Measurements from ENCODE around the gene AP4B1.

DNA sequence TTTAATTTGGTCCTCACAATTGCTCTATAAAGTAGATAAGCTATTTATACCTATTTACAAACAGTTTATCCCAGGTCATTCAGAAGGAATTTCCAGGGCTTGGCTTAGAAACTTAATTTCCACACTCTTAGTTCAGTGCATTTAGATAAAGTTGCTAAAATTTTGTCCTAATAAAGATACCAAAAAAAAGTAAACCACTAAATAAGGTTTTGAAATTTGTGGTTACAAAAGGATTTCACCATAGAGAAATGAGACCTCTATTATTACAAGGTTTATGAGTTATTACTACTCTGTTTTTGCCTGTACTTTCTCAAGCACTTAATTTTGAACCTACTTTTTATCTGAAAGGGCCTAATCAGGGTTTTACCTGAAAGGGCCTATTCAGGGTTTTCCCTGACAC lies 55.5 kb downstream of the AP4B1 start:
- TF ChIP-seq NFE2L2 (conservative IDR thresholded peaks at IDR 0.05; ENCODE audit: low read length) (no peak), RAD21 (conservative IDR thresholded peaks at IDR 0.05 in 1 of 2, IDR thresholded peaks at IDR 0.05 in 1 of 2) (no peak), CTCF (IDR thresholded peaks at IDR 0.05) (no peak), CEBPB (IDR thresholded peaks at IDR 0.05) (no peak), POLR2A (IDR thresholded peaks at IDR 0.05; ENCODE audit: low read length) (no peak), EHMT2 (IDR thresholded peaks at IDR 0.05; ENCODE audit: low read depth) (no peak), FOSL2 (IDR thresholded peaks at IDR 0.05) (no peak), FOSL2 (CRISPR knock-in tag; IDR thresholded peaks at IDR 0.05) (no peak), RFX5 (IDR thresholded peaks at IDR 0.05) (no peak), ESRRA (IDR thresholded peaks at IDR 0.05; ENCODE audit: borderline replicate concordance, low read length) (no peak), ZSCAN20 (CRISPR knock-in tag; IDR thresholded peaks at IDR 0.05) (no peak), ZFP36 (IDR thresholded peaks at IDR 0.05; ENCODE audit: borderline replicate concordance, partially characterized antibody) (no peak)
- TF ChIP-seq, protein P1, sequence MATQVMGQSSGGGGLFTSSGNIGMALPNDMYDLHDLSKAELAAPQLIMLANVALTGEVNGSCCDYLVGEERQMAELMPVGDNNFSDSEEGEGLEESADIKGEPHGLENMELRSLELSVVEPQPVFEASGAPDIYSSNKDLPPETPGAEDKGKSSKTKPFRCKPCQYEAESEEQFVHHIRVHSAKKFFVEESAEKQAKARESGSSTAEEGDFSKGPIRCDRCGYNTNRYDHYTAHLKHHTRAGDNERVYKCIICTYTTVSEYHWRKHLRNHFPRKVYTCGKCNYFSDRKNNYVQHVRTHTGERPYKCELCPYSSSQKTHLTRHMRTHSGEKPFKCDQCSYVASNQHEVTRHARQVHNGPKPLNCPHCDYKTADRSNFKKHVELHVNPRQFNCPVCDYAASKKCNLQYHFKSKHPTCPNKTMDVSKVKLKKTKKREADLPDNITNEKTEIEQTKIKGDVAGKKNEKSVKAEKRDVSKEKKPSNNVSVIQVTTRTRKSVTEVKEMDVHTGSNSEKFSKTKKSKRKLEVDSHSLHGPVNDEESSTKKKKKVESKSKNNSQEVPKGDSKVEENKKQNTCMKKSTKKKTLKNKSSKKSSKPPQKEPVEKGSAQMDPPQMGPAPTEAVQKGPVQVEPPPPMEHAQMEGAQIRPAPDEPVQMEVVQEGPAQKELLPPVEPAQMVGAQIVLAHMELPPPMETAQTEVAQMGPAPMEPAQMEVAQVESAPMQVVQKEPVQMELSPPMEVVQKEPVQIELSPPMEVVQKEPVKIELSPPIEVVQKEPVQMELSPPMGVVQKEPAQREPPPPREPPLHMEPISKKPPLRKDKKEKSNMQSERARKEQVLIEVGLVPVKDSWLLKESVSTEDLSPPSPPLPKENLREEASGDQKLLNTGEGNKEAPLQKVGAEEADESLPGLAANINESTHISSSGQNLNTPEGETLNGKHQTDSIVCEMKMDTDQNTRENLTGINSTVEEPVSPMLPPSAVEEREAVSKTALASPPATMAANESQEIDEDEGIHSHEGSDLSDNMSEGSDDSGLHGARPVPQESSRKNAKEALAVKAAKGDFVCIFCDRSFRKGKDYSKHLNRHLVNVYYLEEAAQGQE (IDR thresholded peaks at IDR 0.05) = no peak
- TF ChIP-seq, protein P2, sequence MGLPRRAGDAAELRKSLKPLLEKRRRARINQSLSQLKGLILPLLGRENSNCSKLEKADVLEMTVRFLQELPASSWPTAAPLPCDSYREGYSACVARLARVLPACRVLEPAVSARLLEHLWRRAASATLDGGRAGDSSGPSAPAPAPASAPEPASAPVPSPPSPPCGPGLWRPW (IDR thresholded peaks at IDR 0.05) = no peak
- TF ChIP-seq, protein P3, sequence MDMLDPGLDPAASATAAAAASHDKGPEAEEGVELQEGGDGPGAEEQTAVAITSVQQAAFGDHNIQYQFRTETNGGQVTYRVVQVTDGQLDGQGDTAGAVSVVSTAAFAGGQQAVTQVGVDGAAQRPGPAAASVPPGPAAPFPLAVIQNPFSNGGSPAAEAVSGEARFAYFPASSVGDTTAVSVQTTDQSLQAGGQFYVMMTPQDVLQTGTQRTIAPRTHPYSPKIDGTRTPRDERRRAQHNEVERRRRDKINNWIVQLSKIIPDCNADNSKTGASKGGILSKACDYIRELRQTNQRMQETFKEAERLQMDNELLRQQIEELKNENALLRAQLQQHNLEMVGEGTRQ (IDR thresholded peaks at IDR 0.05) = no peak

Data from A549 (cell line).